ENCODE data around the gene SOX21.

SOX21 gene

GRCh38 chr13:94708031-94708859, 4.1 kb downstream of the SOX21 start:
- no peak for DNase-seq

- DNase-seq: no peak
Measured at GRCh38 chr13:94707400-94708021, 4.8 kb downstream of the SOX21 start.

- no peak for DNase-seq
Measured at GRCh38 chr13:94706843-94707399, 5.4 kb downstream of the SOX21 start.

- DNase-seq: no peak
Measured at GRCh38 chr13:94706101-94706842, 6.1 kb downstream of the SOX21 start.

GRCh38 chr13:94705081-94706030, 7.0 kb downstream of the SOX21 start:
- DNase-seq: no peak

- DNase-seq: no peak
Measured at GRCh38 chr13:94704377-94705080, 7.8 kb downstream of the SOX21 start.

- DNase-seq: no peak
Measured at GRCh38 chr13:94703721-94704314, 8.5 kb downstream of the SOX21 start.

- no peak for DNase-seq
Measured at GRCh38 chr13:94703271-94703670, 9.1 kb downstream of the SOX21 start.

- no peak for DNase-seq
Measured at GRCh38 chr13:94702181-94703041, 9.9 kb downstream of the SOX21 start.

GRCh38 chr13:94701313-94702180, 10.8 kb downstream of the SOX21 start:
- no peak for DNase-seq

GRCh38 chr13:94700536-94700935, 11.8 kb downstream of the SOX21 start:
- DNase-seq: no peak

- no peak for DNase-seq
Measured at GRCh38 chr13:94700051-94700535, 12.3 kb downstream of the SOX21 start.

GRCh38 chr13:94696171-94696570, 16.2 kb downstream of the SOX21 start:
- no peak for DNase-seq

GRCh38 chr13:94692030-94692429, 20.3 kb downstream of the SOX21 start:
- no peak for DNase-seq

GRCh38 chr13:94683409-94683808, 28.9 kb downstream of the SOX21 start:
- DNase-seq: no peak

- no peak for DNase-seq
Measured at GRCh38 chr13:94682229-94682628, 30.1 kb downstream of the SOX21 start.

- no peak for DNase-seq
Measured at GRCh38 chr13:94679614-94680013, 32.7 kb downstream of the SOX21 start.

- DNase-seq: no peak
Measured at GRCh38 chr13:94678845-94679244, 33.5 kb downstream of the SOX21 start.

GRCh38 chr13:94677799-94678198, 34.5 kb downstream of the SOX21 start:
- no peak for DNase-seq

All from NCI-H524 treated with DMSO at 0.1 percent for 48 hours (cell line).